Skeletal muscle satellite cell (primary cell): ENCODE measurements around the gene FNDC3B.

ENCODE experiments used
- H3K27me3 ChIP-seq: 2 replicates; pipeline ENCODE4 v1.7.0; 2013; ENCODE audit warnings: low read length; ENCODE audit not compliant: control insufficient read depth, insufficient read depth
- H3K36me3 ChIP-seq: 2 replicates; pipeline ENCODE4 v1.7.0; 2013; ENCODE audit warnings: mild to moderate bottlenecking, control low read depth, low read length; ENCODE audit not compliant: insufficient read depth
- H3K4me1 ChIP-seq: 2 replicates; pipeline ENCODE4 v1.7.0; 2013; ENCODE audit warnings: low read length; ENCODE audit not compliant: control insufficient read depth, insufficient read depth
- H3K4me2 ChIP-seq: 2 replicates; pipeline ENCODE4 v1.7.0; 2013; ENCODE audit warnings: mild to moderate bottlenecking, low read length
- H3K4me3 ChIP-seq: 2 replicates; pipeline ENCODE4 v1.7.0; 2013; ENCODE audit warnings: low read length
- H3K9ac ChIP-seq: 2 replicates; pipeline ENCODE4 v1.7.0; 2013; ENCODE audit warnings: mild to moderate bottlenecking, low read depth, low read length, moderate library complexity
- H3K9me3 ChIP-seq: replicated peaks from 2 replicates; pipeline ENCODE4 v1.7.0; 2013; ENCODE audit warnings: mild to moderate bottlenecking, control low read depth, low read length

The FNDC3B gene

GRCh38 chr3:172276103-172276502 is 236.7 kb downstream of the FNDC3B start:
- H3K9ac ChIP-seq: no peak overlapping the region
- H3K9me3 ChIP-seq: no peaks in the 10 kb centered on the region
- H3K4me2 ChIP-seq: no peak overlapping the region
- no peaks in the 10 kb centered on the region for H3K27me3 ChIP-seq
- H3K4me3 ChIP-seq: no peak overlapping the region
- peaks cover 41% of the 10 kb centered on the region for H3K4me1 ChIP-seq
- H3K36me3 ChIP-seq: peaks cover 27% of the 10 kb centered on the region

DNA sequence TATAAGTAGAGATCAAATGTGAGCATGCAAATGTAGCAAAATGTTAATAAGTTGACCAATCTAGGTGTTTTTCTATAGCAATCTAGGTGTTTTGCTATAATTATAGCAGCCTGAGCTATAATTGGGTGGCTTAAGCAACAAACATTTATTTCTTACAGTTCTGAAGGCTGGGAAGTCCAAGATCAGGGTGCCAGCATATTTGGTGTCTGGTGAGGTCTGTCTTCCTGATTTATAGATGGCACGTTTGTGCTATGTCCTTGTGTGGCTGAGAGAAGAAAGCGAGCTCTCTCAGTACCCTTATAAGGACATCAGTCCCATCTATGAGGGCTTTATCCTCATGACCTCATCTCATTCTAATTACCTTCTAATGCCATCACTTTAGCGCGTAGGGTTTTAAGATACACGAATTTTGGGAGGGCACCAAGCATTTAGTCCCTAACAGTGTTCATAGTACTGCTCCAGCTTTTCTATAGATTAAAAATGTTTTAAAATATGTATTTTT is 237.8 kb downstream of the FNDC3B start:
- no peaks in the 10 kb centered on the region for H3K27me3 ChIP-seq
- H3K4me2 ChIP-seq: no peak overlapping the region
- no peak overlapping the region for H3K4me3 ChIP-seq
- H3K4me1 ChIP-seq: peaks cover 34% of the 10 kb centered on the region
- H3K9ac ChIP-seq: no peak overlapping the region
- no peaks in the 10 kb centered on the region for H3K9me3 ChIP-seq
- peaks cover 22% of the 10 kb centered on the region for H3K36me3 ChIP-seq

GRCh38 chr3:172279191-172279640 is 239.8 kb downstream of the FNDC3B start:
- H3K9ac ChIP-seq: no peak overlapping the region
- H3K4me2 ChIP-seq: peak overlapping the region; percentile 44
- H3K9me3 ChIP-seq: no peaks in the 10 kb centered on the region
- peaks cover 21% of the 10 kb centered on the region for H3K36me3 ChIP-seq
- no peak overlapping the region for H3K4me3 ChIP-seq
- H3K27me3 ChIP-seq: no peaks in the 10 kb centered on the region
- peaks cover 28% of the 10 kb centered on the region for H3K4me1 ChIP-seq

DNA sequence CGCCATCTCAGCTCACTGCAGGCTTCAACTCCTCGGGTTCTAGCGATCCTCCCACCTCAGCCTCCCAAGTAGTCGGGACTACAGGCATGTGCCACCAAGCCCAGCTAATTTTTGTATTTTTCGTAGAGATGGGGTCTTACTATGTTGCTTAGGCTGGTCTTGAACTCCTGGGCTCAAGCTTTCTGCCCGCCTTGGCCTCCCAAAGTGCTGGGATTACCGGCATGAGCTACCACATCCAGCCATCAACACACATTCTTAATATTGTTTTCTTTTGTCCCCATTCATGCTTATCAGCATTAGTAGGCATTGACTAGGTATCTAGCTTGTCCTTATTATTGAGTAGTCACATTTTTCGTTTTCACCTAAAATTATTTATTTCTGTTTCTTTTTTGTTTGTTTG is 240.6 kb downstream of the FNDC3B start:
- peaks cover 14% of the 10 kb centered on the region for H3K36me3 ChIP-seq
- peak overlapping the region; percentile 44 for H3K4me2 ChIP-seq
- H3K4me1 ChIP-seq: peaks cover 28% of the 10 kb centered on the region
- H3K9ac ChIP-seq: no peak overlapping the region
- H3K4me3 ChIP-seq: no peak overlapping the region
- no peaks in the 10 kb centered on the region for H3K27me3 ChIP-seq
- H3K9me3 ChIP-seq: no peaks in the 10 kb centered on the region

DNA sequence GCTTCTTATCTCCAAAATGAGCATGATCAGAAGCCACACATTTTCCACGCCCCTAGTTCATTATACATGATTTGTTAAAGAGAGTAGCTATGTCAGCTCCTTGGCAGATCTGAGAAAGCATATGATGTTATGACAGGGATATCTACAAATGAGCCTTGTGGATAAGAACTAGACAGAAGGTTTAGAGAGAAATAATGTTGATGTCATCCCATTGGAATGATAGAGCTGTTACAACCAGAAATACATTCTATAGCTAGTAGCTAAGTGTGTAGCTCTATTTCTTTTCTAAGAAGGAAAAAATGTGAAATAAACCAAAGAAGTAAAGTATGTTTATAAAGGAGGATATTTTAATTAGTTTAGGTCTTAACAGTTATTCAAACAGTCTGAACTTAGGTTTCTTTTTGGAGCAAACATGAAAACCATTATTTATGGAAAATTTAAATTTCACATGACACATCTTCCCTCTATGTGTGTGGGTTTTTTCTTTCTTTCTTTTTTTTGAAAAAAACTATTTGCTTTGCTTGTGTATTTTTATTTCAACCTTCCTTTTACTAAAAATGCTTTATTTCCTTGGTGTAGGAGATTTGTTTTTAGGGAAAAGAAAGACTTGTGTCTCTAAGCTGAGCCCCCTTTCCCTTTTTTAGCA is 241.2 kb downstream of the FNDC3B start:
- peaks cover 31% of the 10 kb centered on the region for H3K4me1 ChIP-seq
- H3K4me3 ChIP-seq: no peak overlapping the region
- H3K9ac ChIP-seq: no peak overlapping the region
- no peaks in the 10 kb centered on the region for H3K27me3 ChIP-seq
- no peak overlapping the region for H3K4me2 ChIP-seq
- H3K9me3 ChIP-seq: no peaks in the 10 kb centered on the region
- peaks cover 17% of the 10 kb centered on the region for H3K36me3 ChIP-seq

DNA sequence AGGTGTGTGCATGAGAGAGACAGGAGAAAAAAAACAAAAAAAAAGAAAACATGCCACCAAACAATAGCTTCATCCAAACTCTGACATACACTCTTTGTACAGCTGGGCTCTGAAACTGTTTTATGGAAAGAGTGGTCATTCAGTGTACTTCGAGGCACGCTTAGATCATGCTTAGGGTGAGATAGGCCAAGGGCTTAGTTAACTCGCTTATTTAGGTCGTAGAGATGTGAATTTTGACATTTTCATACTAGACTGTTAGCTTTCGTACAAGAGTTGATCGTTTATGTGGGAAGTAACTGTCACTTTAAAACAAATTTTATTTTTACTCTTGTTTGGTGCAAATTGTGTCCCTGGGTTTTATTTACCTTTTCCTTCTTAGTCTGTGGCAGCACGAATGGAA is 242.5 kb downstream of the FNDC3B start:
- no peaks in the 10 kb centered on the region for H3K9me3 ChIP-seq
- H3K4me3 ChIP-seq: no peak overlapping the region
- no peak overlapping the region for H3K4me2 ChIP-seq
- H3K36me3 ChIP-seq: peaks cover 27% of the 10 kb centered on the region
- H3K9ac ChIP-seq: no peak overlapping the region
- H3K4me1 ChIP-seq: peaks cover 44% of the 10 kb centered on the region
- no peaks in the 10 kb centered on the region for H3K27me3 ChIP-seq

DNA sequence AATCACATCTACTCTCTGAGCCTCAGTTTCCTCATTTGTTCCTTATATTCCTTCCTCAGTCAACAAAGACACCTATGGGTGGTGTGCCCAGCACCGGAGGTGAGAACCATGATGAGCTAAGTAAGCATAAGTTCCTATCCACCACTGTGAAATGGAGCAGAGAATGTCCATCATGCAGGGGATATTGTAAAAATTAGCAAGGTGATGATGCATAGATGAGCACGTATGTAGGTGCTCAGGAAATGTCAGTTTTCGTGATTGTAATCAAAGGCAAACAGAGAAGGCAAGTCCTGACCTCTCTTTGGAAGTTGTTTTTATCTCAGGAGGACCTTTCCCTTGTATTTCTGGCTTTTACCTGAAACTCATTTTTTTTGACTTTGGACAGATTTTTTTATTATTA is 243.5 kb downstream of the FNDC3B start:
- Histone ChIP-seq H3K4me2 (no peak overlapping the region), H3K4me1 (peaks cover 45% of the 10 kb centered on the region), H3K4me3 (no peak overlapping the region)

GRCh38 chr3:172283841-172284357 is 244.5 kb downstream of the FNDC3B start:
- H3K4me3 ChIP-seq: no peak overlapping the region
- H3K36me3 ChIP-seq: peaks cover 43% of the 10 kb centered on the region
- H3K9me3 ChIP-seq: no peaks in the 10 kb centered on the region
- no peak overlapping the region for H3K9ac ChIP-seq
- H3K4me2 ChIP-seq: no peak overlapping the region
- H3K27me3 ChIP-seq: no peaks in the 10 kb centered on the region
- H3K4me1 ChIP-seq: peaks cover 40% of the 10 kb centered on the region

More for the DNA sequence above, 243.5 kb downstream of the FNDC3B start:
- Histone ChIP-seq H3K27me3 (no peaks in the 10 kb centered on the region), H3K9ac (no peak overlapping the region), H3K9me3 (no peaks in the 10 kb centered on the region), H3K36me3 (peaks cover 37% of the 10 kb centered on the region)

- Histone ChIP-seq H3K27me3 (no peaks in the 10 kb centered on the region), H3K4me1 (peaks cover 22% of the 10 kb centered on the region), H3K9ac (no peak overlapping the region), H3K4me2 (no peak overlapping the region), H3K4me3 (no peak overlapping the region), H3K36me3 (peaks cover 61% of the 10 kb centered on the region), H3K9me3 (no peaks in the 10 kb centered on the region)
Observed at GRCh38 chr3:172285844-172286243, 246.5 kb downstream of the FNDC3B start.

- H3K27me3 ChIP-seq: no peaks in the 10 kb centered on the region
- no peak overlapping the region for H3K9ac ChIP-seq
- H3K4me3 ChIP-seq: no peak overlapping the region
- no peak overlapping the region for H3K4me2 ChIP-seq
- H3K36me3 ChIP-seq: peaks cover 63% of the 10 kb centered on the region
- no peaks in the 10 kb centered on the region for H3K9me3 ChIP-seq
- H3K4me1 ChIP-seq: peaks cover 17% of the 10 kb centered on the region
Observed at GRCh38 chr3:172286548-172287148, 247.3 kb downstream of the FNDC3B start.

DNA sequence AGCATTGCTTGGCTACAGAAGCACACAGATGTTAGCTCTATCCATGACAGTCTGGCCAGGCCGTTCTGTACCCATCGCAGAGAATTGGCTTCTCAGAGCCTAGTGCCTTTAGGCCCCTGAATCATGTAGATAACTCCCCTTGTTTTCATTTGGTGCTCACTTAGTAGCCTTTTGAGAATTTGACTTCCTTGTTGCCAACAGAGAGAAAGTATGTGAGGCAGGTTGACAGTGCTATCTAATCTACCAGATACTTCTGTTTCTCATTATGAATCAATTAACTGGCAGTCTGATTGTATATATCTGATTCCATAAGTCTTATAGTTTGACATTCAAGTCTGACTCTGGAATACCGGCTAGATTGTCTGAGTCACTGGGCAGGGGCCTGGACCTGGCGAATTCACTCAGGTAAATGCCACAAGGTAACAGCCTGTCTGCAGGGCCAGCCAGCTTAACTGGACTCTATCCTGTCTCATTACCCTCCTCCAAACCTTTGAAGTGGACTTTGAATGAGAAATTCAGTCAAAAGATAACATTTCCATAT is 248.6 kb downstream of the FNDC3B start:
- no peaks in the 10 kb centered on the region for H3K27me3 ChIP-seq
- no peaks in the 10 kb centered on the region for H3K9me3 ChIP-seq
- no peak overlapping the region for H3K4me3 ChIP-seq
- H3K4me2 ChIP-seq: no peak overlapping the region
- H3K9ac ChIP-seq: no peak overlapping the region
- peaks cover 24% of the 10 kb centered on the region for H3K4me1 ChIP-seq
- H3K36me3 ChIP-seq: peaks cover 61% of the 10 kb centered on the region
